ENCODE data around the gene KLK15.

DNA sequence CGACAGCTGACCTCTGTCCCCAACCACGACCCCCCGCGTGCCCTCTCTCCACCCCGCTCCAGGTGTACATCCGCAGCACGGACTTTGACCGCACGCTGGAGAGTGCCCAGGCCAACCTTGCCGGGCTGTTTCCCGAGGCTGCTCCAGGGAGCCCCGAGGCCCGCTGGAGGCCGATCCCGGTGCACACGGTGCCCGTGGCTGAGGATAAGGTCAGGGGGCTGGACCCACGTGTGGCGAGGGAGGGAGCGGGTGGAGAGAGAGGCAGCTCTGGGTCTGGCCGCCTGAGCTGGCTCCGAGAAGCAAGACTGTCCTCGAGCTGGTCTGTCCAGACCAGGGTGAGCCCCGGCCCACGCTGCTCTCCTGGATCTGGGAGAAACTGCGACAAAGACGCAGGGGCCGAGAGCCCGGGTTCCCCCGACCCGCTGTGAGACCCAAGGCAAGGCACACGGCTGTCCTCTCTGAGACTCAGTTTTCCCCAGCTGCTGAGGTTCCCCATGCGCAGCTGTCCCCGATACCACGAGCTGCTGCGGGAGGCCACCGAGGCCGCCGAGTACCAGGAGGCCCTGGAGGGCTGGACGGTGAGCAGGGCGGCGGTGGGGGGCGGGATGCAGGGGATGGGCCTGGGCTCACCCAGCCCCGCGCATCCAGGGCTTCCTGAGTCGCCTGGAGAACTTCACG, 41.6 kb downstream of the KLK15 start:
- TF ChIP-seq, protein P1, sequence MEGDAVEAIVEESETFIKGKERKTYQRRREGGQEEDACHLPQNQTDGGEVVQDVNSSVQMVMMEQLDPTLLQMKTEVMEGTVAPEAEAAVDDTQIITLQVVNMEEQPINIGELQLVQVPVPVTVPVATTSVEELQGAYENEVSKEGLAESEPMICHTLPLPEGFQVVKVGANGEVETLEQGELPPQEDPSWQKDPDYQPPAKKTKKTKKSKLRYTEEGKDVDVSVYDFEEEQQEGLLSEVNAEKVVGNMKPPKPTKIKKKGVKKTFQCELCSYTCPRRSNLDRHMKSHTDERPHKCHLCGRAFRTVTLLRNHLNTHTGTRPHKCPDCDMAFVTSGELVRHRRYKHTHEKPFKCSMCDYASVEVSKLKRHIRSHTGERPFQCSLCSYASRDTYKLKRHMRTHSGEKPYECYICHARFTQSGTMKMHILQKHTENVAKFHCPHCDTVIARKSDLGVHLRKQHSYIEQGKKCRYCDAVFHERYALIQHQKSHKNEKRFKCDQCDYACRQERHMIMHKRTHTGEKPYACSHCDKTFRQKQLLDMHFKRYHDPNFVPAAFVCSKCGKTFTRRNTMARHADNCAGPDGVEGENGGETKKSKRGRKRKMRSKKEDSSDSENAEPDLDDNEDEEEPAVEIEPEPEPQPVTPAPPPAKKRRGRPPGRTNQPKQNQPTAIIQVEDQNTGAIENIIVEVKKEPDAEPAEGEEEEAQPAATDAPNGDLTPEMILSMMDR (IDR thresholded peaks at IDR 0.05), result no peak
- TF ChIP-seq POLR2A (IDR thresholded peaks at IDR 0.05), result no peak

Data from transverse colon (tissue), 3 donors.